22Rv1 (cell line): ENCODE data around the gene LENG8.

Experiments used
- CTCF ChIP-seq: fragments of 450-650 bp; IDR thresholded peaks from 2 replicates; pipeline ENCODE4 v1.5.1; 2017; ENCODE audit warnings: mild to moderate bottlenecking
- ZFX ChIP-seq: fragments of 450-650 bp; IDR thresholded peaks from 2 replicates; pipeline ENCODE4 v1.6.1; 2017; ENCODE audit warnings: antibody characterized with exemption, borderline replicate concordance

GRCh38 chr19:54418030-54418929 is 30.7 kb upstream of the LENG8 start:
- TF ChIP-seq CTCF (no peak), ZFX (no peak)
